Testis (tissue), 3 donors: ENCODE measurements around the gene METTL27. TPM values are rescaled to one million over a fixed set of nuclear protein-coding genes. Genes with fewer than 3 reads are reported as not detected.

Experiments
- DNase-seq: peaks from one replicate; pipeline ENCODE4 v3.0.0-alpha.2; 2019
- H3K27ac ChIP-seq, 2 donors: fragments of 200-600 bp; sonication (generic); one replicate each; pipeline ENCODE4 v1.5.1; 2019
- H3K27me3 ChIP-seq: fragments of 200-600 bp; sonication (generic); one replicate; pipeline ENCODE4 v1.5.1; 2019
- H3K36me3 ChIP-seq: fragments of 200-600 bp; sonication (generic); one replicate; pipeline ENCODE4 v1.5.1; 2017; ENCODE audit warnings: low read depth; ENCODE audit errors: missing control alignments
- H3K4me1 ChIP-seq: fragments of 200-600 bp; sonication (generic); one replicate; pipeline ENCODE4 v1.5.1; 2019
- H3K4me3 ChIP-seq, 2 donors: fragments of 200-600 bp; sonication (generic); one replicate each; pipeline ENCODE4 v1.5.1; 2017 to 2019
- H3K9me3 ChIP-seq: fragments of 200-600 bp; sonication (generic); one replicate; pipeline ENCODE4 v1.5.1; 2017
- CTCF ChIP-seq, 3 experiments: fragments of 450-650 bp in 2 of 3; fragments of 200-600 bp in 1 of 3; sonication (generic) in 1 of 3; IDR thresholded peaks; one replicate each; pipeline ENCODE4 v1.5.1; 2016 to 2019; ENCODE audit warnings: antibody characterized with exemption in 3 of 3, mild to moderate bottlenecking in 2 of 3, moderate library complexity in 1 of 3
- POLR2A ChIP-seq: fragments of 450-650 bp; IDR thresholded peaks from one replicate; pipeline ENCODE4 v1.6.1; 2017; ENCODE audit warnings: antibody characterized with exemption, mild to moderate bottlenecking, moderate library complexity
- WGBS, 2 donors: methylation state at CpG; one replicate each; pipeline ENCODE4 v1.1.5; 2018; 5-methylcytosine and 5-hydroxymethylcytosine counted together
- intact Hi-C: fragments of 100-400 bp; cut with DNase I; formaldehyde crosslinking; loops from one replicate; pipeline ENCODE4 v1.15.1; 2023; ENCODE audit warnings: low total_unique reads
- polyA plus RNA-seq: library from polyadenylated mRNA; stranded (reverse); fragments of 350-450 nt; fragmentation: Illumina TruSeq; extraction: RNeasy Lipid Tissue Mini Kit (QIAGEN cat#74804); gene quantifications from one replicate; pipeline ENCODE4 v1.2.3, GENCODE V29; 2014; ENCODE audit warnings: low read depth, low replicate concordance; ENCODE audit not compliant: insufficient read depth
- total RNA-seq, 2 donors: library from RNA; depleted of rRNA; stranded (reverse); fragments of >200 nt; gene quantifications; one replicate each; pipeline ENCODE4 v1.2.3, GENCODE V29; 2016

Gene METTL27
- total and polyA plus RNA-seq, 3 donors from 2014 or later: 3.5 to 5.6 (median 3.7) TPM

- intact Hi-C loops: no loop called here
- TF ChIP-seq POLR2A (no peak), CTCF (IDR thresholded peaks at IDR 0.05) (no peak)
- Histone ChIP-seq H3K27ac (no peak overlapping the region), H3K27me3 (no peaks in the 10 kb centered on the region), H3K36me3 (no peaks in the 10 kb centered on the region), H3K4me3 (no peak overlapping the region), H3K4me1 (peaks cover 10% of the 10 kb centered on the region), H3K9me3 (no peaks in the 10 kb centered on the region)
- WGBS, 2 donors: 80 to 88% methylated on average over 13 of the region's 13 CpGs
- no peak for DNase-seq
Observed at GRCh38 chr7:73832806-73833205, 9.5 kb downstream of the METTL27 start.

GRCh38 chr7:73831834-73832651, 10.3 kb downstream of the METTL27 start:
- intact Hi-C loops: no loop called here
- 49 to 66% methylated on average over 12 to 16 of the region's 16 CpGs for WGBS, 2 donors
- Histone ChIP-seq H3K27ac (no peak overlapping the region), H3K36me3 (no peaks in the 10 kb centered on the region), H3K27me3 (no peaks in the 10 kb centered on the region), H3K4me1 (peaks cover 13% of the 10 kb centered on the region), H3K9me3 (no peaks in the 10 kb centered on the region), H3K4me3 (no peak overlapping the region)
- peak; percentile 39 for DNase-seq
- TF ChIP-seq CTCF (IDR thresholded peaks at IDR 0.05) (no peak), POLR2A (no peak)

GRCh38 chr7:73831584-73831833, 10.8 kb downstream of the METTL27 start:
- no peaks in the 10 kb centered on the region for H3K27me3 ChIP-seq
- TF ChIP-seq POLR2A (no peak), CTCF (IDR thresholded peaks at IDR 0.05) (no peak)
- H3K27ac ChIP-seq: no peak overlapping the region
- H3K36me3 ChIP-seq: no peaks in the 10 kb centered on the region
- DNase-seq: no peak
- 60 to 77% methylated on average over 4 to 15 of the region's 16 CpGs for WGBS, 2 donors
- no peak overlapping the region for H3K4me3 ChIP-seq
- intact Hi-C loops: no loop called here
- H3K9me3 ChIP-seq: no peaks in the 10 kb centered on the region
- H3K4me1 ChIP-seq: peaks cover 13% of the 10 kb centered on the region

- WGBS, 2 donors: 77 to 83% methylated on average over 12 to 42 of the region's 42 CpGs
- Histone ChIP-seq H3K4me1 (peaks cover 13% of the 10 kb centered on the region), H3K27me3 (no peaks in the 10 kb centered on the region), H3K27ac (no peak within 1 kb of the TSS), H3K4me3 (no peak within 1 kb of the TSS), H3K9me3 (no peaks in the 10 kb centered on the region), H3K36me3 (no peaks in the 10 kb centered on the region)
- DNase-seq: no peak
- intact Hi-C loops: no loop called here
- TF ChIP-seq CTCF (IDR thresholded peaks at IDR 0.05): no peak
- TF ChIP-seq POLR2A: no peak
Observed at GRCh38 chr7:73830681-73831583, 11.4 kb downstream of the METTL27 start, which contains the start of gene CLDN4. Gene CLDN4 (plus strand): TSS chr7:73830996. CDS start chr7:73831202, 206 bp downstream.
